GM12878 (cell line): ENCODE data around the gene CDH16. TPM values are rescaled to one million over a fixed set of nuclear protein-coding genes. Genes with fewer than 3 reads are reported as not detected.

Source experiments
- ATAC-seq: fragments of 200-7000 bp; cut with Tn5 transposase; 3 replicates; pipeline ENCODE4 v1.9.1; 2020; ENCODE audit warnings: mild to moderate bottlenecking, moderate library complexity
- BruUV-seq: library from RNA; stranded (reverse); fragments of 400-500 nt; replicated peaks from 2 replicates; lab custom pipeline; 2021; lab: Mats Ljungman, UMichigan
- CTCF ChIA-PET: fragments of 300-600 bp; sonication (Branson Sonifier 250); formaldehyde crosslinking; extraction: SDS; loops from one replicate; lab custom pipeline; 2021; ENCODE audit warnings: inconsistent platforms; lab: Yijun Ruan, JAX
- POLR2A ChIA-PET: fragments of 350-600 bp; formaldehyde crosslinking; extraction: SDS; loops from one replicate; lab custom pipeline; 2021; ENCODE audit warnings: inconsistent platforms; lab: Charles Lee
- RAD21 ChIA-PET: fragments of 300-600 bp; sonication (Branson Sonifier 250); formaldehyde crosslinking; loops from one replicate; lab custom pipeline; 2023; ENCODE audit warnings: antibody characterized with exemption; ENCODE audit not compliant: unreplicated experiment; lab: Charles Lee
- SMC1A ChIA-PET: fragments of 300-600 bp; sonication (Branson Sonifier 250); formaldehyde crosslinking; loops from one replicate; lab custom pipeline; 2023; ENCODE audit not compliant: unreplicated experiment, uncharacterized antibody; lab: Charles Lee
- DNase-seq: peaks from one replicate; pipeline ENCODE4 v3.0.0-alpha.2; 2011; ENCODE audit warnings: low read depth, low spot score
- FAIRE-seq: peaks from 3 replicates; lab custom pipeline; 2011; peaks lifted over from hg19 to GRCh38; lab: Jason Lieb, UNC
- H2AFZ ChIP-seq: 2 replicates; pipeline ENCODE4 v1.6.0; 2011; ENCODE audit warnings: low read depth, low read length, control low read depth; ENCODE audit not compliant: control insufficient read depth
- H3K27ac ChIP-seq: 2 replicates; pipeline ENCODE4 v1.5.1; 2011; ENCODE audit warnings: control low read depth; ENCODE audit not compliant: control insufficient read depth, insufficient read depth
- H3K27me3 ChIP-seq, 2 experiments: replicated peaks in 1 of 2; 2 replicates each; pipeline versions ENCODE4 v1.6.0 to v1.6.1; 2011; ENCODE audit warnings: low read length in 1 of 2; ENCODE audit not compliant: control insufficient read depth in 2 of 2, insufficient read depth in 2 of 2
- H3K36me3 ChIP-seq, 2 experiments: 2 replicates each; pipeline ENCODE4 v1.5.1; 2011; ENCODE audit warnings: low read length in 1 of 2; ENCODE audit not compliant: control insufficient read depth in 2 of 2, insufficient read depth in 2 of 2
- H3K4me1 ChIP-seq: 2 replicates; pipeline ENCODE4 v1.6.1; 2011; ENCODE audit warnings: mild to moderate bottlenecking, low read length, moderate library complexity, mixed read lengths; ENCODE audit not compliant: control insufficient read depth, insufficient read depth
- H3K4me2 ChIP-seq: 2 replicates; pipeline ENCODE4 v1.6.0; 2011; ENCODE audit warnings: control low read depth; ENCODE audit not compliant: control insufficient read depth, insufficient read depth
- H3K4me3 ChIP-seq: fragments of 200-600 bp; sonication (generic); 2 replicates; pipeline ENCODE4 v1.5.1; 2016
- H3K79me2 ChIP-seq: 2 replicates; pipeline ENCODE4 v1.6.0; 2011; ENCODE audit warnings: low read length; ENCODE audit not compliant: control insufficient read depth, insufficient read depth
- H3K9ac ChIP-seq: 2 replicates; pipeline ENCODE4 v1.8.0; 2011; ENCODE audit warnings: low read length, control low read depth, mixed read lengths; ENCODE audit not compliant: control insufficient read depth, insufficient read depth
- H3K9me3 ChIP-seq: replicated peaks from 3 replicates; pipeline ENCODE4 v1.5.1; 2011; ENCODE audit warnings: mild to moderate bottlenecking, low read length; ENCODE audit not compliant: control insufficient read depth, insufficient read depth
- H4K20me1 ChIP-seq: 2 replicates; pipeline ENCODE4 v1.6.0; 2011; ENCODE audit not compliant: control insufficient read depth, insufficient read depth
- CHD2 ChIP-seq: IDR thresholded peaks from 2 replicates; pipeline ENCODE4 v1.6.1; 2011; ENCODE audit warnings: low read depth, low read length, improper control_type of control experiment, borderline replicate concordance
- EZH2 ChIP-seq: IDR thresholded peaks from 2 replicates; pipeline ENCODE4 v1.6.1; 2012; ENCODE audit warnings: low read depth, mild to moderate bottlenecking, control low read depth, inconsistent platforms, low read length, borderline replicate concordance; ENCODE audit not compliant: control insufficient read depth
- HDGF ChIP-seq: fragments of 450-650 bp; IDR thresholded peaks from 2 replicates; pipeline ENCODE4 v1.6.1; 2016; ENCODE audit warnings: antibody characterized with exemption
- NR2C2 ChIP-seq: IDR thresholded peaks from 2 replicates; pipeline ENCODE4 v1.6.1; 2011; ENCODE audit warnings: borderline replicate concordance, low read depth; ENCODE audit not compliant: control insufficient read depth, insufficient read length
- NR2F1 ChIP-seq: fragments of 450-650 bp; conservative IDR thresholded peaks from 2 replicates; pipeline ENCODE4 v1.6.1; 2017; ENCODE audit warnings: mild to moderate bottlenecking
- SKIL ChIP-seq: fragments of 450-650 bp; IDR thresholded peaks from 2 replicates; pipeline ENCODE4 v1.6.1; 2017; ENCODE audit warnings: mild to moderate bottlenecking, low read depth, inconsistent platforms; ENCODE audit not compliant: poor library complexity, severe bottlenecking
- SUPT20H ChIP-seq: IDR thresholded peaks from 2 replicates; pipeline ENCODE4 v1.6.1; 2011; ENCODE audit warnings: low read depth, mild to moderate bottlenecking, low read length, moderate library complexity, borderline replicate concordance; ENCODE audit not compliant: control insufficient read depth
- TARDBP ChIP-seq: IDR thresholded peaks from 2 replicates; pipeline ENCODE4 v1.6.1; 2016; ENCODE audit warnings: borderline replicate concordance
- ZBTB33 ChIP-seq: fragments of 450-650 bp; IDR thresholded peaks from 2 replicates; pipeline ENCODE4 v1.6.1; 2017; ENCODE audit warnings: mild to moderate bottlenecking
- ZNF24 ChIP-seq: fragments of 450-650 bp; IDR thresholded peaks from 2 replicates; pipeline ENCODE4 v1.6.1; 2017; ENCODE audit warnings: antibody characterized with exemption, mild to moderate bottlenecking
- WGBS: methylation state at CpG from one replicate; pipeline ENCODE4 v1.1.6; 2016; ENCODE audit warnings: low lambda C conversion rate; ENCODE audit not compliant: insufficient replicate concordance, insufficient coverage; ENCODE audit errors: missing lambda C conversion rate; 5-methylcytosine and 5-hydroxymethylcytosine counted together
- in situ Hi-C: fragments of 300-500 bp; cut with MboI; formaldehyde crosslinking; loops from 9 replicates; pipeline ENCODE4 v1.14.3; 2018; ENCODE audit warnings: mixed read lengths
- intact Hi-C: fragments of 100-400 bp; cut with micrococcal nuclease; formaldehyde crosslinking; loops from one replicate; pipeline ENCODE4 v1.14.2; 2022; ENCODE audit not compliant: unreplicated experiment
- polyA plus RNA-seq, 11 experiments: library from polyadenylated mRNA; depleted of rRNA in 4 of 11; unstranded in 6 of 11; stranded (reverse) in 5 of 11; fragments of >200 nt; fragmentation: Nextera tagmentation in 4 of 11; fragmentation: Illumina TruSeq in 1 of 11; extraction: Ambion mirVana in 4 of 11; extraction: Trizol in 1 of 11; gene quantifications; 1 replicate in 1 of 11; 2 replicates in 10 of 11; pipeline versions ENCODE4 v1.2.1 to v1.2.3, GENCODE V29; 2011 to 2016; ENCODE audit warnings: inconsistent platforms in 2 of 11, missing spikeins in 2 of 11, low read depth in 1 of 11
- total RNA-seq, 4 experiments: library from RNA; depleted of rRNA in 3 of 4; stranded (reverse); fragments of >200 nt in 3 of 4; fragmentation: Illumina TruSeq in 1 of 4; extraction: Trizol in 1 of 4; gene quantifications; 2 replicates each; pipeline versions ENCODE4 v1.2.1 to v1.2.3, GENCODE V29; 2013 to 2021

Gene CDH16
- total and polyA plus RNA-seq, 10 of the 15 experiments (the other 5 are each of a cell fraction or from before 2014, with no cell fraction given): 0.05 TPM; not detected in 9

GRCh38 chr16:66901626-66902025 lies 17.1 kb downstream of the CDH16 start:
- H3K9ac ChIP-seq: no peak overlapping the region
- SMC1A ChIA-PET: no interaction called here
- H2AFZ ChIP-seq: no peak overlapping the region
- no peaks in the 10 kb centered on the region for H3K27me3 ChIP-seq
- WGBS: 52% methylated on average over 10 of the region's 10 CpGs
- DNase-seq: no peak
- POLR2A ChIA-PET: no interaction called here
- no TSS peak for BruUV-seq
- RAD21 ChIA-PET: no interaction called here
- no peaks in the 10 kb centered on the region for H3K9me3 ChIP-seq
- in situ Hi-C loops (no loop called here), intact Hi-C loops (no loop called here)
- TF ChIP-seq NR2C2: no peak
- TF ChIP-seq SKIL: no peak
- TF ChIP-seq ZNF24: no peak
- no peak for TF ChIP-seq CHD2
- TF ChIP-seq EZH2: no peak
- TF ChIP-seq HDGF: no peak
- no peak for TF ChIP-seq SUPT20H
- no peak for TF ChIP-seq TARDBP
- TF ChIP-seq NR2F1: no peak
- no peak for TF ChIP-seq ZBTB33
- no peak overlapping the region for H3K4me2 ChIP-seq
- peaks cover 4% of the 10 kb centered on the region; the same call in 1 of the 2 replicates for H3K4me1 ChIP-seq
- H3K36me3 ChIP-seq: no peaks in the 10 kb centered on the region
- no peaks in the 10 kb centered on the region for H4K20me1 ChIP-seq
- ATAC-seq: no peak
- no peaks in the 10 kb centered on the region for H3K79me2 ChIP-seq
- no peak overlapping the region for H3K4me3 ChIP-seq
- FAIRE-seq: no peak
- CTCF ChIA-PET: interaction anchor here (0.9 kb wide), 1 partner anchor 46 kb away, joined by 4 read pairs; no protein-coding TSS in a partner anchor
- H3K27ac ChIP-seq: no peak overlapping the region
